AG08396 (cell line): ENCODE results near the gene ZNF337.

Experiments
- DNase-seq: peaks from one replicate; pipeline ENCODE4 v3.0.0; 2012; ENCODE audit warnings: low spot score, mixed read lengths

The ZNF337 gene

DNA sequence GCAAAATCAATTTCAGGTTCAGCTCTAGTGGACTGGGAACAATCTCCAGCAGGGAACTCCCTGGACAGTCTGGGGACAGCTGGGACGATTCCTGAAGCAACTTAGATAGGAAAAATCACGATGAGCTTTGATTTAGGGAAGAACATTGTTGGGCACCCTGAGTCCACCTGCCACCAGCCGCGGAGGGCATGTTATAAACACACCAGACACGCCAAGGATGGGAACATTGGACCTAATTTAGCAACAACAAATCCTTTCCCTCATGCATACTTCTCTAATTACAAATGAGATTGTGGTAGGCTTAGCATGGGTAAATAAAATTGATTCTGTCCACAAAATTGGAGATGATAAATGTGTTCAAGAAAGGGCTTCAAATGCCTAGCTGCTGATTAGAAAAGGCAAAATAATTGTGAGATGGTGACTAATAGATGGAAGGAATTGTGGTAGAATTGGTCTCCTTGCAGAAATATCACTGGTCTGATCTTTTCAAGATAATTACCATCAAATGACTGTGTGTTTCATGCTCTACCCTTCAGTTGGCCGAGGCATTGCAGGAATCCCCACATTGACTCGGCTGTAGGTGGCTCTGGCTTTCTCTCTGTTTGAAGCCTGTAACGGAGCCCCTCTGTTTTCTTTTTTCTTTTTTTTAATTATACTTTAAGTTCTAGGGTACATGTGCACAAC is 66.7 kb downstream of the ZNF337 start:
- DNase-seq: no peak

GRCh38 chr20:25626779-25627178 is 69.9 kb downstream of the ZNF337 start:
- no peak for DNase-seq

DNA sequence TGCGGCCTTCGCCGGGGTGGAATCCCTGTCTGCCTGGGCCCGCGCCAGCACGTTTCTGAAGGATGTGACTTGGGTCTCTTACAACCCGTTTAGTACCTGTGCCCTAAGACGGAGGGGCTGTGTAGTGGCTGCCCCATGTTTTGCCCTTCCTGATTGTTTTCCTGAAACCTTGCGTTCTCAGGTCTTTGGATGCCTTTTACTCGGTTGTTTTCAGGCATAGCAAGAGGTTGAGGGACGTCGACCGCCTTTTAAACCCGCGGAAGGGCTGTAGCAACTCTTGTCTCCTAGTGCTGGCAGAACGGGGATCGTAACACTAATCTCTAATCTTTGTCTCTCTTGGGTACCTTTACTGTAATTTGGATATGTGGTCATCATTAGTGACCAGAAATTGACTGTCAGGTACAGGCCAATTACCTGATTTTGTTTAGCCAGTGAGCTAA is 72.1 kb downstream of the ZNF337 start:
- no peak for DNase-seq
